GM03348 (cell line): ENCODE data around the gene BTBD7.

Source experiments
- DNase-seq: peaks from one replicate; pipeline ENCODE4 v3.0.0; 2012; ENCODE audit warnings: low spot score

The BTBD7 gene

DNA sequence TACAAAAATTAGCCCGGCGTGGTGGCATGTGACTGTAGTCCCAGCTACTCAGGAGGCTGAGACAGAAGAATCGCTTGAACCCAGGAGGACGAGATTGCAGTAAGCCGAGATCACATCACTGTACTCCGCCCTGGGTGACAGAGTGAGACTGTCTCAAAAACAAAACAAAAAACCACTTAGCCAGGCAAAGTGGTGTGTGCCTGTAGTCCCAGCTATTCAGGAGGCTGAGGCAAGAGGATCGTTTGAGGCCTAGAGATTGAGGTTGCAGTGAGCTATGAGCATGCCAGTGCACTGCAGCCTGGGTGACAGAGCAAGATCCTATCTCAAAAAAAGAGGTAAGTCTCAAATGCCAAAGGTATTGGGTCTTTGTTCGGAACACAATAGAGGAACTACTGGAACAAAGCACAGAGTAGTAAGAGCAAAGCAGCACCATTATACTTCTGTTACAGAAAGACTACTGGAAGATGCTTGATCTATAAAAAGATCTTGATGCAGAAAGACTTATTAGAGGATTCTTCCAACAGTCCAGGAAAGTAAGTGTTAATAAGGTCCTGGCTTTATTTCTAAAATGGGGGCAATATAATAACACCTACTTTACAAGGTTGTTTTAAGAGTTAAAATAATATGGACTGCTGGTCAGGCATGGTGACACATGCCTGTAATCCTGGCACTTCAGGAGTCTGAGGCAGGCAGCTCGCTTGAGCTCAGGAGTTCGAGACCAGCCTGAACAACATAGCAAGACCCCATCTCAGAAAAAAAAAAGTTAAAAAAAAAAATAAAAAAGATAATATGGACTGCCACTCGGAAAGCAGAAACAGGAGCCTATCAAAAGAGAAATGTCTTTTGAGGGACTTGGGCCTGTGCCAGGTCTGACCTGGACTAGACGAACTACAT lies 29.9 kb downstream of the BTBD7 start:
- DNase-seq, result no peak

DNA sequence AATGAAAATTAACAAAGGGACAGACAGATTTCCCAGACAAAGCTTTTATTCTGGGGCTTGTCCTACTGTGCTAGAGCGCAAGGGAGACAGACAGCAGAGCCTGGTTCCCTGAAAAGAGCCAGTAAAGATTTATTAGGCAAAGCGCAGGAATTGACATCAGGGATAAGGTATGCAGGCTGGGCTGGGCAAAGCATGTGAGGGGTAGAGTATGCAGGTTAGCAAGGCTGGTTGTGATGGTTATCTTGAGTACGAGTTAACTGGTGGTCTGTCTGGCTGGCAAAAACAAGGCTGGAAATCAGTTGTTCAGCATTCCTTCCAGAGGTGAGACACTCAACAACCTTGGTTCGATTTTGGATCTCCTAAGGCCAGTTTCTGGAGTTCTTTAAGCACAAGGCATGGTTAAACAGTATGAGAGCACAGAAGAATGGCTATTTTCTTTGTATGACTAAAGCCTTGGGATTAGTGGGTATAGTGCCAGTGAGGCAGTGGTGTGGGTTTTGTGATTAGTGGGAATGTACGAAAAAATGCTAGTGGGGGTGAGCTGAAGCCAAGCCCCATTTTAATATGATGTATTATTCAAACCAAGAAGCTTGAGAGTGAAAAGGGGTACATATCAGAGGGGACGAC lies 30.9 kb downstream of the BTBD7 start:
- no peak for DNase-seq

DNA sequence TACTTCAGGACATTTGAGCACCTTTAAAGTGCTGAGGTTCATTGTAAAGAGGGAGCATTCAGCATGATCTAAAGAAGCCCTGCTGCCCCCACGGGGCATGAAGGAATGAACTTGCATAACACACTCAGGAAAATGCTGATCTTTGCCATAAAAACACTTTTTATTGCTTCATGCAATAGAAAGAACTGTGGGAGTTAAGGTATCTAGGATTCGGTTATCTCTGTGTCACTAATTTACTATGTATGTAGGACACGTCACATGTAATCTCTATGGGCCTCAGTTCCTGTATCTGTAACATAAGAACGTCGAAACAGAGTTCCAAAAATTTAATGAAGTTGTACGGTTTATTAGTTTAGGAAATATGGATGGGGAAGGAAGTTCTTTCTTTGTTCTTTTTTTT lies 33.0 kb downstream of the BTBD7 start:
- DNase-seq, result no peak

DNA sequence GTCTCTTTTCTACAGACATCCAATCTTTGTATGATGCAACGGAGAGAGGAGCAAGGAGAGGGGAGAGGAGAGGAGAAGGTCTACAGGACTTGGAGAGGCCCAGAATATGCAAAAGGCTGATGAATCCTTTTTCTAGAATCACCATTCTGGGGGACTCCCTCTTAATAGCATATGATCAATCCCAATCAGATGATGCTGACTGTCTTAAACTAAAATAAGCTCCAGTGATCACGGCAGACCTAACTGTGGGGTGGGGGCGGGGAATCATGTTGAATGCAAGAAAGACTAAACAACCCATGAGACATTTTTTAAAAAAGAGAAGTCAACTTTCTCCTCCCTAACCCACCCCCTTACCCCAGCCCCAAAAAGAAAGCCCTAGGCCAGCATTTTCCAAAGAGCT lies 33.4 kb downstream of the BTBD7 start:
- DNase-seq, result no peak

DNA sequence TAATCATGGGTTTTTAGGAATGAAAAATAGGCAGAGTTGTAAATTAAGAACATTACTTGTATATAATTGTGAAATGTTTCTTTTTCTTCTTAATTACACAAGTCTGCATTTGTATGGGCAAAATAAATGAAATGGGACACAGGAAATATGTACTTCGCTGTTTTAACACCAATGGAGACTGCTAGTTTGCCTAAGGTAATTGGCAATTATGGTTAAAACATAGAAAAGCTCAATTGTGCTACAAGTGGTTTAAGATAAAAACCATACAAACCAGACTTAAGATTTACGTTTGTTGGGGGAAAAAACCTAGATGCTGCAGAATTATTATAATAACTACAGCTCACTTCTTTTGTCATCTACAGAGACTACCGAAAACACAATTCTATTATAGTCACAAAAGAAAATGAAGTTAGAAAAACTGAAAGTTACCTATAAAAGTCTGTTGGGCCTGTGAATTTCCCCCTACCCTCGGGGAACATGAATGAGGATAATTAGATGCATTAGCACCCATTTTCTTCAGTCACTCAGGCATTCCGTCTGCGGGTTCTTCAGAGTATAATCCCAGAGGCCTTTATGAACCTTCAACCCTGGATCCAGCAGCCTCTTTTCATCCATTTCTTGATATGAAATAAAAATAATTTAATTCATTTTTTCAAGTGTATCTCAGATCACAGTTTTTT lies 37.2 kb downstream of the BTBD7 start:
- DNase-seq, result no peak

DNA sequence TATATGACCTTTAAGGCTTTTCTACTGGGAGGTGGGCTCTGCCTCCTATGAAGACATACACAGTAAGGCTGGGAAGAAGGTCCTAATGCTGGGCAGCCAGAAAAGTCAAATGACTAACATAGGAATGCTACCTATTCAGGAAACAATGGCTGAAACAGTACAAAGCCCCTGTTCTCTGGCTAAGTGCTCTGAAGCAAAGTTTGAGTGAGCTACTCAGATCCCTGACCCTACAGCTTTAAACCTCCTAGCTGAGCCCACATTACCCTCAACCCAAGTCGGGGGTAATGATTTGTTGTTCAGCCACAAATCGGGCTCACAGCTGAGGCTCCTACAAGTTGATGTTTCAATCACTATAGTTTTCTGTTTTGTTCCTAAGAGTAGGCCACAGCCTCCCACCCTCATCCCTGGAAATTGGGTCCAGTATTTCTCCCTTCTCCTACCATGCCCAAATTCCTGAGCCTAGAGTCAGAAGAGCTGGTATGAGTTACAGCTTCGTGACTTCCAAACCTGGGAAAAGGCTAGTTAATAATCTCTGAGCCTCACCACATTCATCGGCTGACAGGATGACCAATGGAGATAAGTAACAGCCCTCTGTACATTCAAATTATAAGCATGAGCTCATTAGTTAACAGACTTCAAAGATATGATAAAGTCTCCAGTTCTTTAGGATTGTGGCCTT lies 46.5 kb downstream of the BTBD7 start:
- DNase-seq, result peak; percentile 17

DNA sequence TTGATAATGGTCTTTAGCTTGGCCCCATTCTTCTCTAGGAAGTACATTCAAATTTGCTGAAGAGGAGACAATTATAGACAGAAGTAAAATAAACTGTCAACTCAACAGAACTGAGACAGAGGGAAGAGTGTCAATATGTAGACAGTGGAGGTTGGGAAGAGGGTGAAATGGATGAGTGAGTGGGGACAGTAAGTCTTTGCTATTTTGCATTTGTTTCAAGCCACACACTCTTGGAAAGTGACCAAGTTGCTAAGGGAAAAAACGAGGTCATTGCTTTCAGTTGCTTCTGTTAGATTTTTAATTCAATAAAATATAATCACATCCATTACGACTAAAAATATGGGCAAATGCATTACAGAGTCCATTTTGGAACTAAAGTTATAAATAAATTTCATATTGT lies 47.8 kb downstream of the BTBD7 start:
- DNase-seq, result no peak

DNA sequence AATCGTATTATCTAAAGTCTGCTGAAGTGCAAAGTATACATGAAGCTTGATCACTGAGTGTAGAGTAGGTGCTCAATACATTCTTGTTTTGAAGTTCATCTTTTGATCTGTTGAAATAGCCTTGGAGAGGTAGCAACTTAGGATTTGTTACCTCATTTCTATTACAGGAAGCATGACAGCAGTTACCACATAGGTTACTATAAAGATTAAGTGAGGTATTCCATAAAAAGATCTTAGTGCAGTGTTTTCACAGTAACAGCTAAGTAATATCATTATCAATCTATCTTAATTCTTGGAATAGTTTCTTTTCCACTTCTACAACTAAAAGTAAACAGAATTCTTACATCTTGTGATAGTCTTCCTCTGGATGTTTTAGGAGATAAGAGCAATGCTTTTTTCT lies 50.9 kb downstream of the BTBD7 start:
- no peak for DNase-seq

DNA sequence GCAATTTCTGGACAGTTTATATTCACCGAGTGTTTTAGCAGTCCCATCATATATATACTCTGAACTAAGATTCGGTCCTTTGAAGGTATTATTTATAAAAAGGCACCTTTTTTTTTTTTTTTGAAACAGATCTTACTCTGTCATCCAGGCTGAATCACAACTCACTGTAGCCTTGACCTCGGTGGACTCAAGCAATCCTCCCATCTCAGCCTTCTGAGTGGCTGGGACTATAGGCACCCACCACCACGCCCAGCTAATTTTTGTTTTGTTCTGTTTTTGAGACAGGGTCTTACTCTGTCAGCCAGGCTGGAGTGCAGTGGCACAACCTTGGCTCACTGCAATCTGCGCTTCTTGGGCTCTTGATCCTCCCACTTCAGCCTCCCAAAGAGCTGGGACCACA lies 52.1 kb downstream of the BTBD7 start:
- no peak for DNase-seq

DNA sequence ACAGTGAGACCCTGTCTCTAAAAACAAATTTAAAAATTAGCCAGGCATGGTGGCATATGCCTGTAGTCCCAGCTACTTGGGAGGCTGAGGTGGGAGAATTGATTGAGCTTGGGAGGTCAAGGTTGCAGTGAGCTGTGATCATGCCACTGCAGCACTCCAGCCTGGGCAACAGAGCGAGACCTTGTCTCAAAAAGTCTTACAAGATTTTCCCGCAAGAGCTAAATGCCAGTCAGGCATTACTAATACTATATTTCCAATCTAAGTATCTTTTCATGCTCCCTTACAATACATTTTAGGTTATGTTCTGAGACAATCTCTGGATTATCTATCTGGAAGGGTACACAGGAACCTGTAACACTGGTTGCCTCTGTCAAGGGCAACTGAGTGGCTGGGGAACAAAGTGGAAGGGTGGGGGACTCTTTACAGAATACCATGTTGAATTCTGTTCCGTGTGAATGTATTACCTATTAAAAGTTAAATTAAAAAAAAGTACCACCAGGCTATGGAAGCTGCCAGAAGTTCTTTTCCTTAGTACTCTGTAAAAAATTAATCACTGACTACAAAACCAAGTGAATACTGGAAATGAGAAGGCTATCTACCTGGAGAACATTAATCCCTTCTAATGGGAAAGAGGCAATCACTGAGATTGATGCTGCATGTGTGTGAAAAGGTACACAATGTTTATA lies 56.7 kb downstream of the BTBD7 start:
- DNase-seq, result no peak

DNA sequence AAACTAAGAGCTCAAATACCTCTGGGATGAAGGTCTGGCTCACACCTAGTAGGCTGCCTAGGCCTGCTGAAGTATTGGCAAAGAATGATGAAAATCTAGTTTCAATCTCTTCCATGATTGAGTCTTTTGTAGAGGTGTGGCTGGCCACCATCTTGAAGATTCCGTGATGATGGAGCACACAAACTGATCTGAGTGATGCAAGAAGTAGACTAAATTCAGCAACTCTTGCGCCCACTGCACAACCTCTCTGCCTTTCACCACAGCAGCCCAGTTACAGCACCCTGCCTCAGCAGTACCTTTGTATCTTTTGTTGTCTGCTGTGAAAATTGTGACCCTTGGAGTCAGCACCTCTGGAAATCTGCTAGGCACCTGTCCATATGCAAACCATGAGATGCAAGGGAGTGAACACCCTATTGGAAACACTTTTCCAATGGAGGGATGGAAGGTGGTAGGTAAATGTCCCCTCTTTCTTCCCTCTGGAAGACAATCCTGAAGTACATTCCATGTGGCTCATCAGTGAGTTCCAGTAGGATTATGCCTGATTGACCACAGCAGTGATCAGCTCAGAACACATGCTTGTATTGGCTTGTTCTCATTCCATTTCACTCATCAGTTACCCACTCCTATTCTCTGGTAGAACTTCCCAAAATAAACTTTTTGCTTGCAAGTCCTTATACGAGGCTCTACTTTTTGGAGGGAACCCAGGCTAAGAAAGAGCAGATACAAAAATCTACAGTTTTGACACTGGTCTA lies 58.6 kb downstream of the BTBD7 start:
- no peak for DNase-seq

DNA sequence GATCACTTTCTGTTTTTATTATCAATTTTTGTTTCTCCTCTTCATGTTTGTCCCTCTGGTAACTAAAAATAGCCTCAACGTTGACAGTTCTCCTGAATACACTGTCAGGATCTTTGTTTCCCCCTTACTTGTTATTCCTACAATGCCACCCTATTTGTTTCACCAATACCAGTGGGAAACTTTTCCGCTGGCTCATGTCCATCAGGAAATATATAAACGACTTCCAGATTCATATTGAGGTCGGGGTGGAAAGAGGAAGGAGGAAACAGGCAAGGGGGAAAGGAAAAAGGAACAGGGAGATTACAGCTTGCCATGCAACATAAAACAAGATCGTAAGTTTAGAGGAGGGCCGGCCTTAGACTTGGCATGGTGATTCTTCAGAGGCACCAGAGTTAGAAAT lies 61.7 kb downstream of the BTBD7 start:
- no peak for DNase-seq

DNA sequence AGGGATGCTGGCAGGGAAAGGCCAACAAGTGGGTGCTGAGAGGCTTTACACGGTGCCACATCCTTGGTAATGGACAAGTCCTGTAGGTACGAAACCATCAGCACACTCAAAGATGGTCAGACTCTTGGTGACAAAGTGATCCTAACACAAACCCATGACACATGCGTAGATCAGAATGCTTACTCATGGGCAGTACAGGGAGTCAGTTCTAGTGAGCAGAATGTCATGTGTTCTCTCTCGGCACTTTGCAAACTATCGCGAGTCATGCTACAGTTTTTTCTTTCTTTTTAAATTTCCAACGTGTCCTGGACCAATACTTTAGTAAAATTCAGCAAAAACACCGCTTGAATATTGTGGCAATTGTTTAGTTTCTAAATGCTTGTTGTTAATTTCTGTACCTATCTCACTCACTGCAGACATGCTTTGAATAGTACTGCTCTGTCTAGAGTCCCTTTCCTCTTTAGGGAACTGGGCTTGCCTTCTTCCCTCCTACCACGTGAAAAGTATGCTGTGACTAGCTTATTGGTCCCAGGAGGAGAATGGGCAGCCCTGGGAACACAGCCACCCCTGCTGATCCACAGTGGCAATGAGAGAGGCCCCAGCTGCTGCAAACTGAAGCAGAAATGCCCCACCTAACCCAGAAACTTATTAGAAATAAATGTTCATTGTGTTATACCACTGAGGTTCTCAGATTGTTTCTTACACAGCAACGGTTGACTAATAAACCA lies 63.3 kb downstream of the BTBD7 start:
- peak; percentile 26 for DNase-seq

DNA sequence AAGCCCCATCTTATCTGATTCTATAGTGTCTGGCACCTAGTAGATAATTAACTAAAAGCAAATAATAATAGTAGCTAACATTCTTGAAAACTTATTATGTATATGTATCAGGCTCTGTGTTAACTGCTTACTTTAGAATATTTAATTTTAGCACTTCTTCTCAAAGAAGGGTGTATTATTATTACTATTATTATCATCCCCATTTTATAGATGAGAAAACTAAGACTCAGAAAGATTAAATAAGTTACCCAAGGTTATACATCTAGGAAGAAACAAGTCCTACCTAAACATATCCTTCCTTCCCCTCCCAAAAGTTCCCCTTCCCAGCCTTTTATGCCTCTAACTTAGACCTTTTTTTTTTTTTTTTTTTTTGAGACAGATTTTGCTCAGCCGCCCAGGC lies 64.4 kb downstream of the BTBD7 start:
- no peak for DNase-seq

DNA sequence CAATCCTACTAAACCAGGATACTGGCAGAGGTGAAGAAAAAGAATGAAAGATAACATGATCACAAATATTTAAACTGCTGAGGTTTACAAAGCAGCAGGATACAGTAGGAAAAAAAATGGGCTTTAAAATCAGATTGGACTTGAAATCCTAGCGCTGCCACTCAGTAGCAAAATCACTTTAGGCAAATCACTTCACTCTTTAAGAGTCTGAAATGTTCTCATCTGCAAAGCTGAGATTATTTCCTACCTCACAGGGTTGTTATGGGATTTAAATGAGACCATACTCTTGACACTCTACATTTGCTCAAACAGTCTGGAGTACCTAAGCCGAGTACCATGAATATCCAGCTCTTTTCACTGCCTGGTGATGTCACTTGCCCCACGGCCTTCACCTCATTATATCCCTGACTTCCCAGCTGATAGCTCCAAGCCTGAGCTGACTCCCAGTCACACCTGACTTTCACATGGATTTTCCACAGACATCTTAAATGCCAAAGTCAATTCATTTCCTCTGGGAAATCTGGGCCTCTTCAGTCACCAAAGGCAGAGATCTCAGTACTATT lies 65.6 kb downstream of the BTBD7 start:
- DNase-seq, result no peak

DNA sequence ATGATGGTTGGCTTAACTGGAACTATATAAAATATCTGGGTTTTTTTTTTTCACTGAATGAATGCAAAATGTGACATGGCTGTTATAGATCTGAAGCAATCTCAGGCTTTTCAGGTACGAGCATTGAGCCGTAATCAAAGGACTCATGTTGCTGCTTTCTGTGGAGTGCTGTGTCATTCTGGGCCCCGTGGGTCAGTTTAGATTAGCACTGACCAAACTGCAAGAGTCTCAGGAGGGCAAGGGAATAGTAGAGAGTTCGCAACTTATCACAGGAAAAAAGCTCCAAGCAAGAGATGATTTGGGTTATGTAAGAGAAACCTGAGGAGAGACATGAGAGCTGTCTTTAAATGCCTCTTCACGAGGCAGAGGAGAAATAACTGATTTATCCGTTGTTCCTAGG lies 66.7 kb downstream of the BTBD7 start:
- no peak for DNase-seq

DNA sequence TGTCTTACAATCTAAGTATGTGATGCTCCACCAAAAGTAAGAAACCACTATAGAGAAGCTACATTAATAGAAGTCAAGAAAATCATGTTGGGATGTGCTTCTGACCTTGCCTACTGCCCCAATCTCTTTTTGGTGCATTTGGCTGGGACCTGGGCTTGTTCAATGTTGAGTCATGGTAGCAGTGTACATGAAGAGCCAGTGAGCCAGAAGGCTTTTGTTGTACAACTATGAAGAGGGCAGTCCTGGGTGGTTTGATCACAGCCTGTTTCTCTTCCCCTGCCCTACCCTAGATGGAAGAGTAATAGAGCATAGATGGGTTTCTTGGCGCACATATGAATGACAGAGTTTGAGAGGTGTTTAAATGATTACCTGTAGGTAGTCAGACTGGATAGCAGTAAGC lies 69.4 kb downstream of the BTBD7 start:
- no peak for DNase-seq

DNA sequence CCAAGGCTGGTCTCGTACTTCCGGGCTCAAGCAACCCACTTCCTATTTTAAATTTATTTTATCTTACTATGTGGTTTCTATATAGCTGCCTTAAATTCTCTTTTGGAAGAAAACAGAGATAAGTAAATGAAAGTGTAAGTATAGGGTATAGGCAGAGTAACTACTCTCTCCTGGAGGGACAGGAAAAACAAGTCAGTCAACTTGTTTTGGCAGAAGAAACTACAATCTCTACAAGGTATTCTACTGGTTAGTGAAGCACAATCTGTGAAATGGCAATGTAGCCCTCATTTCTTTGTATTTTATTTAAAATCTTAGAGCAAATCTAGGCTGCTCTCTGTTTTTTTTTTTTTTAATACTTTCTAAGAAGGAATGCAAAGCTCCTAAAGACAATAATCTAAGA lies 70.4 kb downstream of the BTBD7 start:
- DNase-seq, result no peak

DNA sequence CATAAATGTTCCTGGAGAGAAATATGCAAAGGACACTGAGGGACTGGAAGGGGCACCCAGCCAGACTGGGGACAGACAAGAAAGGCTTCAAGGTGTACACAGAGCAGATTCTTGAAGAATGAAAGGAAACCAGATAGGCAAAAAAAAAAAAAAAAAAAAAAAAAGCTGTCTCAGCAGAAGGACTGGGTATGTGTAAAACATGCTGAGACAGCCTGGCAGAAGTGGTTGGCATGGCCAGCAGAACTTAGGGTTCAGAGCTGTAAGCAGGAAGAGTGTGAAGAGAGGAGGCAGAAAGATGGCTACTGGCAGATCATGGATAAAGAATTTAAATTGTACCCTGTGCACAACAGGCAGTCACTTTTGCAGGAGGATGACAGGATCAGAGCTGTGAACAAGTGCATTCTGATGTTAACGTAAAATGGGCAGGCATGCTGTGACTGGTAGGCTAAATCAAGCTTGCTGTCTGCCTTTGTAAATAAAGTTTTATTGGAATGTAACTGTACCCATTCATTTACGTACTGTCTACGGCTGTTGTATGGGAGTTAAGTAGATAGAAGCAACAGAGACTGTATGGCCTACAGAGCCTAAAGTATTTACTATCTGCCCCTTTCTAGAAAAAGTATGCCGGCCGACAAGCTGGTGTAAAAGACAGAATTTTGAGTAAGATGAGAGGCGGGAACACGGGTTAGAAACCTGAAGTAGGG lies 83.6 kb downstream of the BTBD7 start:
- DNase-seq, result no peak

DNA sequence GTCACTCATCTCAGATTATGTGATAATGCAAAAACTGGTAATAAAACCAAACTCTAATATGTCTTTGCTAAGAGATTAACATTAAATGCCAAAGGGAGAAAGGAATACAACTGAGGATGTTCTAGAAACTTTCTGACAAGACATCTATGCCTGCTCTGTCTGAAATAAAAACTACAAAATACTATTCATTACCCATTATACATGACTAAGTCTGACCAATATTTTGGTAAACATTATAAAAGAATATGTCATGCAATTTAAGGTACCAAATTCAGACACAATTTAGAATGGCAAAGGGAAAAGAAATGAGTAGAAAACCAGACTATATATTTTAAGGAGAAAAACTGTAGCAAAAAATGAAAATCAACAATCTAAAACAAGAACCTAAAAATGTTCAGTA lies 86.3 kb downstream of the BTBD7 start:
- DNase-seq, result no peak
